Right lobe of liver (tissue), 4 donors: ENCODE measurements around the gene MYMK.

Experiments
- CTCF ChIP-seq, 4 donors: fragments of 200-600 bp in 3 of 4; fragments of 450-650 bp in 1 of 4; IDR thresholded peaks; one replicate each; pipeline versions ENCODE4 v1.5.1 to v1.8.0; 2016 to 2022; ENCODE audit warnings: antibody characterized with exemption in 4 of 4, mild to moderate bottlenecking in 2 of 4
- POLR2A ChIP-seq: fragments of 450-650 bp; IDR thresholded peaks from one replicate; pipeline ENCODE4 v1.6.1; 2017; ENCODE audit warnings: antibody characterized with exemption, mild to moderate bottlenecking
- donor health status: DM: no; HTN: no; CAD: no.
- donor health status: DM: no; HTN: no; CAD: no.
- donor health status: DM: no; HTN: yes; CAD: no.

GRCh38 chr9:133545494-133546286, 20.9 kb upstream of the MYMK start:
- TF ChIP-seq POLR2A (no peak), CTCF (IDR thresholded peaks at IDR 0.05) (no peak)
